Epidermal melanocyte (primary cell): Measurements from ENCODE around the gene POLR2L.

Experiments used
- DNase-seq: peaks from one replicate; pipeline ENCODE4 v3.0.0; 2011; ENCODE audit warnings: low spot score; ENCODE audit not compliant: insufficient read length

The POLR2L gene

DNA sequence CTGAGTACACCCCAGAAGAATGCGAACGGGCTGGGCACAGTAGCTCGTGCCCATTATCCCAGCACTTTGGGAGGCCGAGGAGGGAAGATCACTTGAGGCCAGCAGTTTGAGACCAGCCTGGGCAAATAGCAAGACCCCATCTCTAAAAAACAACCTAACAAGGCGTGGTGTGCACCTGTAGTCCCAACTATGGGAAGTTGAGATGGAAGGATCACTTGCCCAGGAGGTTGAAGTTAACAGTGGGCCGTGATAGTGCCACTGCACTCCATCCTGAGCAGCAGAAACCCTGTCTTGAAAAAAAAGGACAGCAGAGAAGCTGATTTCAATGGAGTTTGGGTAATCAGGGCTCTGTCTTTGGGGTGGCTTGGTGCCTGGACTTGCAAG lies 29.3 kb downstream of the POLR2L start:
- no peak for DNase-seq

DNA sequence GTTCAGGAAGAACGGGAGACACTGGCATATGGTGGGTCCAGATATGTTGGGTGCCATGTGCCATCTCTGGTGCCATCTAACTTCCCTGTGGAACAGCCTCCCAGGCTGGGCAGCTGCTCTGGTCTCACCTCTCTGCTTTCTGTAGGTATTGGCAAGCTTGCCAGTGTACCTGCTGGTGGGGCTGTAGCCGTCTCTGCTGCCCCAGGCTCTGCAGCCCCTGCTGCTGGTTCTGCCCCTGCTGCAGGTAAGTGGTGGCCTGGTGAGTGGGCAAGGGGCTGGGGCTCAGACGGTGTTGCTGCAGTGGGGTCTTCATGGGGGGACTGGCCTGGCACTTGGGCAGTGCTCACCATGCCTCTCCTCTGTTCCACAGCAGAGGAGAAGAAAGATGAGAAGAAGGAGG lies 29.9 kb downstream of the POLR2L start:
- no peak for DNase-seq

- DNase-seq, result no peak
These were observed 30.7 kb downstream of the POLR2L start for GRCh38 chr11:811446-812245.

DNA sequence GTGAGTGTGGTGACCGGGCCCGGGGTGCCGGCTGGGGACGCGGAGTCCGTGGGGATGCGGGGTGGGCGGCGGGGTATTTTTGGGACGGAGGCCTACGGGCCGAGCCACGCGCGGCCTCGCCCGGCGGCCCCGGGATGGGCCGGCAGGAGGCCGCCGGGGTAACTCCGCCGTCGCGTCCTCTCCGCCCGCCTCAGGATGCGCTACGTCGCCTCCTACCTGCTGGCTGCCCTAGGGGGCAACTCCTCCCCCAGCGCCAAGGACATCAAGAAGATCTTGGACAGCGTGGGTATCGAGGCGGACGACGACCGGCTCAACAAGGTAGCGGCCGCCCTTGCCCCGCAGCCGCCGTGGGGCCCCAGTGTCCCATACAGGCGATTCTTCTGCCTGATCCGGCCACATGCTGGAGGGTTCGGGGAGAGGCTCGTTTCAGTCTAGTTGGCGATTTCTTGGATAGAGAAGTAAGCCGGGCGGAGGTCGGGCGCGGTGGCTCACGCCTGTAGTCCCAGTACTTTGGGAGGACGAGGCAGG lies 32.2 kb downstream of the POLR2L start:
- no peak for DNase-seq

DNA sequence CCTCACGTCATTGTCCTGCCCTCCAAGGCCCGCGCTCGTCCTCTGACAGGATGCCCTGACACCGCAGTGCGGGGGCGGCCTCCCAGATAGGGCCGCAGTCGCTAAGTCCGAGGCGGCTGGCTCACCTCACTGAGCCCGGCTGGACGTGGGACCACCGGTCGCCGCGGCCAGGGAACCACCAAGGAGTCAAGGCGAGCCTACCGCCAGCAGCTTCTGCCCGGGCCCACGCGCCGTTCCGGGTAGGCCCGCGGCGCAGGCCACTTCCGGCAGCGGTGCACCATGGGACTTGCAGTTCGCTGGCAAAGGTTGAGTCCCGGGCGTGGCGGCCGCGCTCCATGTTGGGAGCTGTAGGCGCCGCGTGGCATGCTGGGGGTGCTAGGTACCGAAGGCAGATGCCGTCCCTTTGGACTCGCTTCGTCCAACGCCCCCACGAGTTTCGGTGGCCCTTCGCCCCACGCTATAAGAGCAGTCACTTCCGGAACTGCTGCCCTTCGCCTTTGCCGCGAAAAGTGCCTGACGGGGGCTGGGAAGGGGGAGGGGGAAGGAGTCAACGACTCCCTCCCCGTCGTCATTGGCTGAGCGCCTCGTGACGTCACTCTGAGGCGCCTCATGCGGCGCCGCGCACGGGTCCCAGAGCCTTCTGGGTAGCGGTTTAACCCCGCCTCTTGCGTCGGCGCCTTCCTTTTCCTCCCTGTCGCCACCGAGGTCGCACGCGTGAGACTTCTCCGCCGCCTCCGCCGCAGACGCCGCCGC lies 32.9 kb downstream of the POLR2L start, which contains the start of gene RPLP2:
Gene RPLP2 (plus strand): TSS at position 681 of the 753 bp plus-strand sequence. CDS start 268 bp downstream, outside the sequence.
- DNase-seq, result peak; percentile 99

DNA sequence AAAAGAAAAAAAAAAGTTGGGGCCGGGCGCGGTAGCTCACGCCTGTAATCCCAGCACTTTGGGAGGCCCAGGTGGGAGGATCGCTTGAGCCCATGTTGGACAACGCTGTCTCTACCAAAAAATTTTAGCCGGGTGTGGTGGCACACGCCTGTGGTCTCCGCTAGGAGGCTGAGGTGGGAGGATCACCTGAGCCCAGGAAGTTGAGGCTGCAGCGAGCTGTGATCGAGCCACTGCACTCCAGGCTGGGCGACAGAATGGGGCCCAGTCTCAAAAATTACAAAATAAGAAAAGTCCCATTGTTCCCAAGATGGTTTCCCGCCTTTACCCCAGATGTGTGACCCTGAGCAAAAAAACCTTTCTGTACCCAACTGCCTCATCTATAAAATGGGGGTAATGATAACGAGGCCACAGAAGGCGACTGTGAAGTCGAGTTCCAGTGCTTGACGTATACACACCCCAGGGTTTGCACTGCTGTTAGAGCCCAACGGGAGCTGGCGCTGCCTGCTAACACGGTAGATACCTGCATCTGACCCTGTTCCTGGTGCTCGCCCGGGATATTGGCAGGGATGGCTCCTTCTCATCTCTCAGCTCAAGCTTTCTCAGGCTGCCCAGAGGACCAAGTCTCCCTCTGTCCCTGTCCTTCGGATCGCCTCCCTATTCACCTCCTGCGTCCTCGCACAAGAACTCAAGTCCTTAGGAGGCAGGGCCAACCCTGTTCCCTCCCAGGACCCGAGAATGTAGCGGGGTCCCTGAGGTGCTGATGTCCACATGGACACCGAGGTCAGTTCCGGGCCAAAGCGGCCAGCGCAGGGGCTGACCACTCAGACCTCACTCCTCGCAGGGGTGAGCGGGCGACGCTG lies 33.7 kb downstream of the POLR2L start:
- DNase-seq, result peak; percentile 90

DNA sequence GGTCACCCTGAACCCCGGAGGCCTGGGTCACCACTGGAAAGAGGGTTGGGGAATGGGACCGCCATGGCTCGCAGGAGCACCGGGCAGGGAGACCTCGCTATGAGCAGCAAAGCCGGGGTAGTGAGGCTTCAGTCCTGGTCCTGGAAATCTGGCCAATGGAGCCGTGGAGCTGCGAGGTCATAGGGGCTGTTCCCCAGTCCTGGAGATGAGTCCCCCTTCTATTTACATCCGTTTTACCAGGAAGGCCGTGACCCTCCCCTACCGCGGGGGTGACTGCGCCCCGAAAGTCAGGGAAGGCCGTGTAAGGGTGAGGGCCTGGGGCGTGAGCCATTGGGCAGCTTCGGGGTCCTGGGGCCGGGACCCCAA lies 37.7 kb downstream of the POLR2L start:
- no peak for DNase-seq

- no peak for DNase-seq
These were observed 38.3 kb downstream of the POLR2L start for GRCh38 chr11:803770-804598.

DNA sequence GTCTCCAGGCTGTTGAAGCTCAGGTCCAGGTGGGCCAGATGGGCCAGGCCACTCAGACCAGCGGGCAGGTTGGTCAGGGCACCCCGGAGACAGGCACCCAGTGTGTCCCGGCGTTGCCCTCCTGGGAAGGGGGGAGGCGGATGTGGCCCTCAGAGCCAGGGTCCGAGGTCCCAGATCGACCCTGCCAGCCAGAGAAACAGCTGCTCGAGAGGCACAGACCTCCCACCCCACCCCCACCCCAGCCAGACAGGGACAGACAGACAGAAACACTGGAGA lies 38.9 kb downstream of the POLR2L start:
- DNase-seq, result no peak

DNA sequence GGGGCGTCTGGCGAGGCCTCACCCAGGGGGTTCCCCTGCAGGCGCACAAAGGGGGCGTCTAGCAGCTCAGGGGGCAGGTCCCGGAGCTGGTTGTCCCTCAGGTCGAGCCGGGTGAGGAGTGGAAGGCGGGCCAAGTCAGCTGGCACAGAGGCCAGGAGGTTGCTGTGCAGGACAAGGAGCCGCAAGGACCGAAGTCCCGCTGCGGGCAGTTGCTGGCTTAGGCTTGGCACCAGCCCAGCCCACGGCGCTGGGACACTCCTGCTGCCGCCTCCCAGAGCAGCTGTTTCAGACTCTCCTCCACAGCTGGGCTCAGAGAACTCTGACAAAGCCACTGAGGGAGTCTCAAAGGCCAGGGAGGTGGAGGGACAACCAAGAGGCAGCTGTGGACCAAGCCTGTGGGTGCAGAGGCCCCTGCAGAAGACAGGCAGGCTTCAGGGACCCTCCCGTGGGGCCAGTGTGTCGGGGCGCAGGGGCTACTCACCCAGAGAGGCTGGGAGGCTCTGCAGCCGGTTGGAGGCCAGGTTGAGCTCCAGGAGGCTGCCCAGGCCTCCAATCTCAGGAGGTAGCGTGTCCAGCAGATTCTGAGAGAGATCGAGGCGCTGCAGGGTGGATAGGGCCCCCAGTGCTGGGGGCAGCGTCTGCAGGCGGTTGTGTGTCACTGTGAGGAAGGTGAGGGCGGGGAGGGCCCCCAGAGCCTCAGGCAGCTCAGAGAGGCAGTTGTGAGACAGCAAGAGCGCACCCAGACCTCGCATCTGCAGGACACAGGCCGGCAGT lies 39.4 kb downstream of the POLR2L start:
- DNase-seq, result no peak

DNA sequence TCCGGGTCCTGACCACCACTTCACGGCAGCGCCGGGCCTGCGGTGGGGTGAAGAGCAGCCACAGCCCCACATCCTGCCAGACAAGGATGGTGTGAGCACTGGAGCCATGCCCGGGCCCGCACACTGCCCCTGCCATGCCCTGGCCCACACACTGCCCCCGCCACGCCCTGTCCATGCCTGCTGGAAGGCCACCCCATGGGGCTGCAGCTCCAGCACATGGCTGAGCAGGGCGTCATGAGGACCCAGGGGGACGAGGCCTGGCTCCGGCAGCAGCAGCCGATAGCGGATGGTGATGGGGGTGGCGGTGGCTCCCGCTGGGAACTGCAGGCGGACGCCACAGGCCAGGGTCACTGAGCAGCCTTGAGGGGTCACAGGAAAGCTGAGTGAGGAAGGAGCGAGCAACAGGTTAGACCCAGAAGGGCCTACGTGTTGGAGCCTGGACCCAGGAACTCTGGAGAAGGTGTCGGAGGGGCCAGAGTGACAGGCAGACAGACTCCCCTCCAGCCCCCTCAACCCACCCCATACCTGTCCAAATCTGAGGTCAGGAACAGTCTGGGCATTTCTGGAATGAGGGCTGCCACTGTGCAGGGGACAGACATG lies 40.2 kb downstream of the POLR2L start:
- no peak for DNase-seq

DNA sequence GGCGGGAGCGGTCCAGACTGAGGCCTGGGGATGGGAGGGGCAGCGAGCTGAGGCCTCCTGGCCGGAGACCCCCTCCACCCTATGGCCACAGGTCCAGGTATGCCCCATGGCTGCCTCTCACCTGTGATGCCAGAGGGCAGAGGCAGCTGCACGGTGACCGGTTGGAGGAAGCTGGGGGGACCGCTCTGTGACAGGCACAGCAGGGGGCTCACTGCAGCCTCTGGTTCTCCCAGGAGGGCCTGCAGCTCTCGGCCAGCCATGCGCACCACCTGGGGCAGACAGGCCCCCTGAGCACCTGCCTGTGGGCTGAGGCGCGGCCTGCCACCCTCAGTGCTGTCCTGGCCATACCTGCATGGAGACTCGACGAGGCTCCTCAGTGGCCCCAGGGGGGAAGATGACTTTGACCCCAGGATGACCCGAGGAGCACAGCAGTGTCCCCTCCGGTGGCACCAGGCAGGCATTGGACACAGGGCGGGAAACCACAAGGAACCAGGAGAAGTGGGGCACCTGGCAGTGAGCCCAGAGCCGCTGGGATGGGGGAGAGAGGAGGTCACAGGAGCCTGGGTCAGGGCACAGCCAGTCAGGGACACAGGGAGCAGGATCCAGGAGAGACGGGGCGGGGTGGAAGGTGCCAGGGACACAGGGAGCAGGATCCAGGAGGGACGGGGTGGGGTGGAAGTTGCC lies 41.1 kb downstream of the POLR2L start:
- no peak for DNase-seq

GRCh38 chr11:800473-800872 lies 41.9 kb downstream of the POLR2L start:
- no peak for DNase-seq

DNA sequence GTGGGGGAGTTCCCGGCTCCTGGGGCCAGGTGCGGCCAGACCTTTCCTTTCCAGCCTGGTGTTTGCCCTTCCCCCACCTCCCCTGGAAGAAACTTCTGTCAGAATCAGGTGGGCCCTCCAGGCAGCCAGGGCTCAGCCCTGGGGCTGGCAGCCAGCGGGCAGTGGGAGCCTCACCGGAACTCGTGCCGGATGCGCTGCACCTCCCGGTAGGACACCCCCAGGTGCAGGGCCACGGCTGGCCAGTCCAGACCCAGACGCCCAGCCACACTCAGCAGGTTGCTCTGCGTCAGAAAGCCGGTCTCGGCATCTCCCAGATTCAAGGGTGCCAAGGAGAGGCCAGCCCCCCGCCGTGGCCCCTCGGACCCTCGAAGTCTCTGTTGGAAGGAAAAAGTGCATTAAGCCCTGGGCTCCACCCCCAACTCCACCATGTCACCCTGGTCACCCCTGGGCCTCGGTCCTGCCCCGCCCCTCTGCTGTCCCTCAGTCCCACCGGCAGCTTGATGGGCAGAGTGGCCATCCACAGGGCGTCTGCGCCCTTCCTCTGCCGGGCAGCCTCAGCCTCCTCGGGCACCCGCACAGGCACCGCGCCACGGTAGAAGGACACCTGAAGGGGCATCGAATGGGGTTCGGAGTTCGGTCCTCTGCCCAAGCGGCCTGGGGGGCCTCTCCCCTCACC lies 42.5 kb downstream of the POLR2L start:
- no peak for DNase-seq

DNA sequence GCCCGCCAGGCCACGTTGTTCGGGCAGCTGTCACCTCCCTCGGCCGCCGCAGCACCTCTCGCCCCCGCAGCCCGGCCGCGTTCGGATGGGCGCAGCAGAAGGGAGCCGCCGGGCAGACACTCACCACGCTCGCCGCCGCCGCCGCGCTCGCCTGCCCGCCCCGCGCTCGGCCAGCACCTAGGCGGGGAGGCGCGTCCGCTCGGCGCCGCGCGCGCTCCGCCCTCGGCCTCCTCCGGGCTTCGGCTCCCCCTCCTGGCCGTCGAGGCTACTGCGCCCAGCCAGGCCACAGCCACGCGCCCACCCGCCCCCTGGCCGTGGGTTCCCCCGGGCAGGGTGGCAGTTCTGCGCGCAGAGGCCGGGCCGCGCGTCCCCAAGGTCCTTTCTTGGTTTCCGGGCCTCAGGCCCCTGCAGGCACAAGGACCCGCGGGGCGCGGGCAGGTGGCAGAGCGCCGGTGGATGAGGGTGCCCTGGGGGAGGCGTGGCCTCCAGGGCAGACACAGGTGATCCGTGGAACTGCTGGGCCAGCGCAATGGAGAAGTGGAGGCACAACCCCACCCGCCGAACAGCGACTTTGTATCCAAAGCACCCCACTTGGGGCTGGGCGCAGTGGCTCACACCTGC lies 44.1 kb downstream of the POLR2L start, which contains the start of gene SLC25A22:
Gene SLC25A22 (minus strand): TSS at position 189 of the 621 bp plus-strand sequence. CDS start 3,275 bp downstream, outside the sequence.
- DNase-seq, result peak; percentile 98

- DNase-seq, result peak; percentile 95
These were observed 44.8 kb downstream of the POLR2L start for GRCh38 chr11:797296-798092.
